Stimulated activated CD8-positive, alpha-beta memory T cell treated with anti-CD3 and anti-CD28 coated beads, Interleukin-12 subunit alpha, Interleukin-12 subunit beta, amount 100 ng/mL, for 1 hour (primary cell): Measurements from ENCODE around the gene COL5A1.
"Not testable (repeated sequence)": the region's sequence is repeated elsewhere in the genome, so short reads cannot be mapped to it uniquely, and the experiment has no call there.

Experiments used
- DNase-seq: peaks from one replicate; pipeline ENCODE4 v3.0.0-alpha.2; 2020; ENCODE audit warnings: low read depth

COL5A1 gene

GRCh38 chr9:134640506-134641172 is 964 bp upstream of the COL5A1 start:
- DNase-seq, result no peak

GRCh38 chr9:134641990-134642384 is 384 bp downstream of the COL5A1 start:
- no peak for DNase-seq

GRCh38 chr9:134642385-134643181 is 980 bp downstream of the COL5A1 start:
- DNase-seq, result no peak

- no peak for DNase-seq
These were observed 1.6 kb downstream of the COL5A1 start for GRCh38 chr9:134643222-134643671.

DNA sequence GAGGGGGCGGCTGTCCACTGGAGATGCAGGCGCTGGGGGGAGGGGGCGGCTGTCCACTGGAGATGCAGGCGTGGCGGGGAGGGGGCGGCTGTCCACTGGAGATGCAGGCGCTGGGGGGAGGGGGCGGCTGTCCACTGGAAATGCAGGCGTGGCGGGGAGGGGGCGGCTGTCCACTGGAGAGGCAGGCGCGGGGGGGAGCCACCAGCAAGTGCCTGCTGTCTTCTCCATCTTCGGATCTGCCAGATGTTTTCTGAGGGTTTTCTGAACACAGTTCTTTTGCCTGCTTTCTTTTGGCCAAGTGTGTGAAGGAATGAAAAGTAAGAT is 2.8 kb downstream of the COL5A1 start:
- not testable (repeated sequence) for DNase-seq

DNA sequence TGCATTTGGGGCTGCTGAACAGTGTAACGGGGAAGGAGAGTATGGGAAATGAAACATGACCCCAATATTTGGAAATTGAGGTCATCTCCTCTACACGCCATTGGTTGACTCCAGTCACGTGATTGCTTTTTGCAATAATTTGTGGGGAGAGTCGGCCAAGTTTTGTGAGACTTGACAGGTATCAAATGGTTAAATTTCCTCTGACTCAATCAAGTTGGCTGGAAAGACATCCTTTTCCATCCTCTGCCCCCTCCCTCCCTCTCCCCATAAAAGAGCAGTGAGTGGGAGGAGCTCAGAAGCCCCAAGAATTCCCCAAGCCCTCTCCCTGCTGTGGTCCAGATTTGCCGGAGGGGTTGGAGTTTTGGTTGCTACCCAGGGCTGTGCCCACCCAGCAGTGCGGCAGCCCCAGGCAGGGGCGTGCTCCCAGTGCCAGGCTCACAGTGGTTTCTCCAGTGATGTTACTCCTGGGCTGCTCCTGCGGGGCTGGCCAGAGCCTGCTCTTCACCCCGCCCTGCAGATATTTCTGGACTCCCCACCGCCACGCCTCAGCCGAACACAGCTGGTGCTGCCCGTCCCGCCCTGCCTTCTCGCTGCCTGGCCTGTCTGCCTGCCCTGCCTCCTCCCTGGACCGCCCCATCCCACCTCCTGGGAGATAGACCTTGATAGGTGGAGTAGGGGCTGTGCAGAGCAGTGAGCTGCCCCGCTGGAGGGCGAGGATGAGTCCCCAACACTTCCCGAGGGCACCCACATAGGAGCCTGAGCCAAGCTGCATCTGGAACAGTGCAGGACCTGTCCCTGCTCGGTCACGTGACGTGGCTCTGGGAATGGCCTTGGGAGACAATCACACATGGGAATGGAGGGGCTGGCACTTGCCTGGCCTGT is 3.4 kb downstream of the COL5A1 start:
- DNase-seq, result no peak

GRCh38 chr9:134645607-134646365 is 4.2 kb downstream of the COL5A1 start:
- no peak for DNase-seq

DNA sequence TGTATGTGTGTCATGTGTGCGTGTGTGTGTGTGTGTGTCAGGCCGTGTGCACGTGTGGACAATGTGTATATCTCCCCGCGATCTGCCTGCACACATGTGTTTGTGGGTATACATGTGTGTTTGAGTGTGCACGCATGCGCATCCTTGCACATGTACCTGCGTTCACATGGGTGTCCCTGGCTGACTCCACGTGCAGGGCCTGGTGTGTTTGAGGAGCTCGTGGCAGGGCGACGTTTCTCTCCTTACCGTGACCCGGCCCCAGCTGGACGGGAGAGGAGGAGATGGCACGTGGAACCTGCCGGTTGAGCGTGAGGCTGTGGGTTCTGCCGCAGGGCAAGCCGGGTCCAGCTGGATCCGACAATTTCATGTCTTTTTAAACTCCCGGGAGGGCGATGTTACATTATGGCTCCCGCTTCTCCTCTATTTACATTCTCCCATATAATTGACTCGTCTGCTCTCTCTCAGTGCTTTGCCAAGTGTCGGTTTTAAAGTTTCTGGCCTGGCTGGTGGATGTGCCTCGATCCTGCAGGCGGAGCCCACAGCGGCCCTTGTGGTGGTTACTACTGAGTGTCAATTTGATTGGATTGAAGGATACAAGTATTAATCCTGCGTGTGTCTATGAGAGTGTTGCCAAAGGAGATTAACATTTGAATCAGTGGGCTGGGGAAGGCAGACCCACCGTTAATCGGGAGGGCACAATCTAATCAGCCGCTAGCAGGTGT is 5.9 kb downstream of the COL5A1 start:
- no peak for DNase-seq

GRCh38 chr9:134648701-134649530 is 7.3 kb downstream of the COL5A1 start:
- no peak for DNase-seq

GRCh38 chr9:134650431-134651190 is 9.0 kb downstream of the COL5A1 start:
- DNase-seq, result no peak

GRCh38 chr9:134651226-134651905 is 9.8 kb downstream of the COL5A1 start:
- no peak for DNase-seq

GRCh38 chr9:134652291-134653225 is 11.0 kb downstream of the COL5A1 start:
- DNase-seq, result no peak

GRCh38 chr9:134653259-134654009 is 11.8 kb downstream of the COL5A1 start:
- no peak for DNase-seq

DNA sequence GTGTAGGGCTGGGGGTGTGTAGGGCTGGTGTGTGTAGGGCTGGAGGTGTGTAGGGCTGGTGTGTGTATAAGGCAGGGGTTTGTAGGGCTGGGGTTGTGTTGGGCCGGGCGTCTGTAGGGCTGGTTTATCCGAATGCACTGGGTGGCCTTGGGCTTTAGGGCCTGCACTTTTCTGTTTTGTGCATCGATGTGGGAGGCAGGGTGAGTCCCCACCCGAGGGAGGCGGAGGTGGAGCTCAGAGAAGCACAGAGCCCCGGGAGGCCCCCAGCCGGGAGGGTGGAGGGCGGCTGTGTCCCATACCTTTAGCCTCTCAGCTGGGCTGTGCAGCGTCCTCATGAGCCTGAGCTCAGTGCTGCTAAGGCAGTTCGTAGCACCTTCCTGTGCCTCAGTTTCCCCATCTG is 13.5 kb downstream of the COL5A1 start:
- no peak for DNase-seq

- DNase-seq, result no peak
These were observed 14.2 kb downstream of the COL5A1 start for GRCh38 chr9:134655586-134656333.

GRCh38 chr9:134656334-134657006 is 14.9 kb downstream of the COL5A1 start:
- DNase-seq, result no peak
